ENCODE results near the gene PTPRN.

PTPRN gene

DNA sequence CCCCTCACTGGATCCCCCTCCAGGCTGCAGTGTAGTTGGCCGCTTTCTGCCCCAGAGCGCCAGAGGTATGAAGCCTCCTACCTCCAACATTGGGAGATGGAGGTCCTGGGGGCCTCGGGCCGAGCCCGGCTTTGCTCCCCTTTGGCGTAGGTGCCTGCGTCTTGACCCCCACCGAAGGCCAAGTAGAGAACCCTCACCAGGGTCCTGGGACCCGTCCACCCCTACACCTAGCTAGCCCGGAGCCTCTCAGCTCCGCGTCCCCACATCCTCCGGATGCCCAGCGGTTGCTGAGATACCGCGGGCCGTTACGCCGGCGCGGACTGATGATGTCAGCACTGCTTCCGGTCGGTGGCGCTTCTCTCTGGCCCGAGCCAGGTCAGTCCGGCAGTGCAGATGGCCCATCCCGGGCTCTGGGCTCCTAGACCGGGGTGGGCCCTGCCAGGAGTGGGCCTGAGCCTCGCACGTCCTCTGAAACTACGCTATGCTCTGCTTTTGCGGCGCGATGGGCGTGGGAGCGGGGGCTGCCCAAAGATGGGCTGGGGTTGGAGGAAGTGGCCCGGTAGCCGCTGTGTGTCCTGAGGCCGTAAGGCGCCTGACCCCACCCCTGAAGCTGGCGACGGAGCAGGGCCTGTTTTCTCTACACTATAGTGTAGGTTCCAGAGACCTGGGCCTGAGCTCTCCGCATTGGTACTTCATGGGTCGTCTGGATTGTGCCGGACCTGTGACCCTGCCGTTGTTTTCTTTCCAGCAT lies 63.9 kb downstream of the PTPRN start, which contains the start of the genes GLB1L and STK16:
GLB1L (minus strand) TSS at position 297 of the 751 bp plus-strand sequence. CDS start 1,871 bp downstream, outside the sequence.
STK16 (plus strand) TSS at position 332 of the 751 bp plus-strand sequence. CDS start 521 bp downstream, outside the sequence.
- Histone ChIP-seq H3K4me2 (ENCODE audit: low read length) (peak within 1 kb of the TSS; percentile 73), H4K20me1 (ENCODE audit: insufficient read depth, low read length) (no peaks in the 10 kb centered on the region), H3K4me1 (ENCODE audit: insufficient read depth, low read length, severe bottlenecking) (peaks cover 55% of the 10 kb centered on the region), H3K27ac (ENCODE audit: low read depth, low read length, poor library complexity, severe bottlenecking) (peak within 1 kb of the TSS; percentile 39), H3F3A (ENCODE audit: insufficient read depth, low read length) (no peaks in the 10 kb centered on the region), H3K9me2 (ENCODE audit: low read depth, low read length) (no peaks in the 10 kb centered on the region), H3K27me3 (ENCODE audit: insufficient read depth, low read length) (no peaks in the 10 kb centered on the region), H3K36me3 (ENCODE audit: insufficient read depth, low read length) (peaks cover 31% of the 10 kb centered on the region), H3K4me3 (ENCODE audit: low read depth, low read length, poor library complexity, severe bottlenecking) (peak within 1 kb of the TSS; percentile 78), H3K9me3 (ENCODE audit: low read length) (no peaks in the 10 kb centered on the region), H2AFZ (ENCODE audit: low read length) (no peak within 1 kb of the TSS), H3K79me2 (ENCODE audit: insufficient read depth, low read length) (no peaks in the 10 kb centered on the region), H3K9ac (ENCODE audit: low read length) (peak within 1 kb of the TSS; percentile 83)
- TF ChIP-seq EZH2 (IDR thresholded peaks at IDR 0.05; ENCODE audit: borderline replicate concordance, low read length): no peak
- TF ChIP-seq, protein P1, sequence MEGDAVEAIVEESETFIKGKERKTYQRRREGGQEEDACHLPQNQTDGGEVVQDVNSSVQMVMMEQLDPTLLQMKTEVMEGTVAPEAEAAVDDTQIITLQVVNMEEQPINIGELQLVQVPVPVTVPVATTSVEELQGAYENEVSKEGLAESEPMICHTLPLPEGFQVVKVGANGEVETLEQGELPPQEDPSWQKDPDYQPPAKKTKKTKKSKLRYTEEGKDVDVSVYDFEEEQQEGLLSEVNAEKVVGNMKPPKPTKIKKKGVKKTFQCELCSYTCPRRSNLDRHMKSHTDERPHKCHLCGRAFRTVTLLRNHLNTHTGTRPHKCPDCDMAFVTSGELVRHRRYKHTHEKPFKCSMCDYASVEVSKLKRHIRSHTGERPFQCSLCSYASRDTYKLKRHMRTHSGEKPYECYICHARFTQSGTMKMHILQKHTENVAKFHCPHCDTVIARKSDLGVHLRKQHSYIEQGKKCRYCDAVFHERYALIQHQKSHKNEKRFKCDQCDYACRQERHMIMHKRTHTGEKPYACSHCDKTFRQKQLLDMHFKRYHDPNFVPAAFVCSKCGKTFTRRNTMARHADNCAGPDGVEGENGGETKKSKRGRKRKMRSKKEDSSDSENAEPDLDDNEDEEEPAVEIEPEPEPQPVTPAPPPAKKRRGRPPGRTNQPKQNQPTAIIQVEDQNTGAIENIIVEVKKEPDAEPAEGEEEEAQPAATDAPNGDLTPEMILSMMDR (IDR thresholded peaks at IDR 0.05; ENCODE audit: low read length): no peak

DNA sequence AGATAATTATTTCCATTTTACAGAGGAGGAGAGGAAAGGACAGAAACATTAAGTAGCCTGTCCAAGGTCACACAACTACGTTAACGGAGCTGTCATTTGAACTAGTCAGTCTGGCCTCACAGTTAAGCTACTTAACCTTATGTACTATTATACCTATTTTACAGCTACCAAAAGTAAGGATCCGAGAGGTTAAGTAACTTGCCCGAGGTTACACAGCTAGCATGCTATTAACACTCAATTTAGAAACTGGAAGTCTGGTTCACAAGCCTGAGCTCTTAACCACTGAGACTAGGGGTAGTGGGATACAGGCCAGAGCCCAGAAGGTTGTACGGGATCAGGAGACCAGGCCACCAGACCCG lies 64.4 kb downstream of the PTPRN start:
- TF ChIP-seq, protein P1 (IDR thresholded peaks at IDR 0.05; ENCODE audit: low read length): no peak; the same call in 1 of the 2 replicates
- no peak for TF ChIP-seq EZH2 (IDR thresholded peaks at IDR 0.05; ENCODE audit: borderline replicate concordance, low read length)
- Histone ChIP-seq H3K36me3 (ENCODE audit: insufficient read depth, low read length) (peaks cover 25% of the 10 kb centered on the region; the same call in 1 of the 2 replicates), H3K9me2 (ENCODE audit: low read depth, low read length) (no peaks in the 10 kb centered on the region), H3K9ac (ENCODE audit: low read length) (peak overlapping the region; percentile 83), H3K4me1 (ENCODE audit: insufficient read depth, low read length, severe bottlenecking) (peaks cover 50% of the 10 kb centered on the region), H2AFZ (ENCODE audit: low read length) (no peak overlapping the region), H3K79me2 (ENCODE audit: insufficient read depth, low read length) (no peaks in the 10 kb centered on the region), H3K27ac (ENCODE audit: low read depth, low read length, poor library complexity, severe bottlenecking) (no peak overlapping the region), H3F3A (ENCODE audit: insufficient read depth, low read length) (no peaks in the 10 kb centered on the region), H3K27me3 (ENCODE audit: insufficient read depth, low read length) (no peaks in the 10 kb centered on the region), H3K4me3 (ENCODE audit: low read depth, low read length, poor library complexity, severe bottlenecking) (peak overlapping the region; percentile 78), H4K20me1 (ENCODE audit: insufficient read depth, low read length) (no peaks in the 10 kb centered on the region), H3K4me2 (ENCODE audit: low read length) (peak overlapping the region; percentile 73), H3K9me3 (ENCODE audit: low read length) (no peaks in the 10 kb centered on the region)

DNA sequence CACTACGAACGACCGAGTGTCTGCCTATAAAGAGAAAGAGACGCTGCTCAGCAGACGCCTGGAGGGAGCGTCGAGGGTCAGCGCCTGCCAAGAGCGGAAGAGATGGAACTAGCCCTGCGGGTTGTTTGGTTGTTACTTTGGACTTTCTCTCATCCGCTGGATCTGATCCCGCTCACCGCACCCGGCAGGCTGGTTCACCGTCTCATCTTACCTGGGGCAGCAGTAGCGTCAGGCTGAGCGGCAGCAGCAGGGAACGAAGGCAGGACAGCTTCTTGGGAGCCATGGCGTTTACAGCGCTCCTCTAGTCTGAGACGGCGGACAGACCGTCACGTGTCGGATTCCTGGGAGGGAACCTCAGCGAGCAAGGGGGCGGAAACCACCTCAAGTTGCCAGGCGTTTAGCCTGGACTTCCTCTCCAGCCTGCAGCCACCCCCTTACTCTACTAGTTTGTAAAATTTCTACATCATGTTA lies 65.9 kb downstream of the PTPRN start:
- no peak overlapping the region for H3K27ac ChIP-seq (ENCODE audit: low read depth, low read length, poor library complexity, severe bottlenecking)
- no peak for TF ChIP-seq EZH2 (IDR thresholded peaks at IDR 0.05; ENCODE audit: borderline replicate concordance, low read length)
- TF ChIP-seq, protein P1 (IDR thresholded peaks at IDR 0.05; ENCODE audit: low read length): no peak
- H3F3A ChIP-seq (ENCODE audit: insufficient read depth, low read length): no peaks in the 10 kb centered on the region

More for the DNA sequence above, 65.9 kb downstream of the PTPRN start:
- Histone ChIP-seq H3K4me2 (ENCODE audit: low read length) (no peak overlapping the region), H3K36me3 (ENCODE audit: insufficient read depth, low read length) (peaks cover 15% of the 10 kb centered on the region), H3K79me2 (ENCODE audit: insufficient read depth, low read length) (no peaks in the 10 kb centered on the region), H4K20me1 (ENCODE audit: insufficient read depth, low read length) (no peaks in the 10 kb centered on the region), H3K4me3 (ENCODE audit: low read depth, low read length, poor library complexity, severe bottlenecking) (no peak overlapping the region), H3K4me1 (ENCODE audit: insufficient read depth, low read length, severe bottlenecking) (peaks cover 35% of the 10 kb centered on the region), H3K27me3 (ENCODE audit: insufficient read depth, low read length) (no peaks in the 10 kb centered on the region), H3K9me3 (ENCODE audit: low read length) (no peaks in the 10 kb centered on the region), H3K9me2 (ENCODE audit: low read depth, low read length) (no peaks in the 10 kb centered on the region), H3K9ac (ENCODE audit: low read length) (no peak overlapping the region), H2AFZ (ENCODE audit: low read length) (no peak overlapping the region)
